K562 (cell line): Measurements from ENCODE around the gene VPS50. TPM values are rescaled to one million over a fixed set of nuclear protein-coding genes. Genes with fewer than 3 reads are reported as not detected.
A peak's percentile ranks its signal among the peaks of the same experiment; 100 is the strongest.

Experiments
- BMI1 ChIP-seq: fragments of 150-350 bp; IDR thresholded peaks from 2 replicates; pipeline ENCODE4 v1.6.1; 2014; ENCODE audit warnings: low read length
- CEBPG ChIP-seq, 3 experiments: fragments of 200-800 bp in 1 of 3; sonication (Bioruptor generic) in 1 of 3; sonication (generic) in 1 of 3; formaldehyde crosslinking in 1 of 3; IDR thresholded peaks in 2 of 3; conservative IDR thresholded peaks in 1 of 3; 2 replicates each; pipeline versions ENCODE4 v1.6.1 to v1.8.0; 2016 to 2022; ENCODE audit warnings: missing compliant biosample characterization in 2 of 3, missing genetic modification characterization in 2 of 3, mild to moderate bottlenecking in 1 of 3, missing genetic modification reagents in 1 of 3
- FUS ChIP-seq: fragments of 200-400 bp; formaldehyde crosslinking; optimal IDR thresholded peaks from 2 replicates; pipeline ENCODE3; 2017; ENCODE audit warnings: low read depth, low read length
- GTF2E2 ChIP-seq: fragments of 200-800 bp; sonication (Bioruptor generic); IDR thresholded peaks from 2 replicates; pipeline ENCODE4 v1.6.1; 2016; ENCODE audit warnings: missing genetic modification characterization, missing compliant biosample characterization
- HNRNPLL ChIP-seq: fragments of 200-400 bp; formaldehyde crosslinking; IDR thresholded peaks from 2 replicates; pipeline ENCODE4 v1.6.1; 2017; ENCODE audit warnings: low read length, low read depth, mild to moderate bottlenecking; ENCODE audit not compliant: poor library complexity, severe bottlenecking
- HSF4 ChIP-seq: fragments of 250-450 bp; sonication (Bioruptor Pico); IDR thresholded peaks from 2 replicates; pipeline ENCODE4 v2.1.2; 2022; ENCODE audit warnings: mild to moderate bottlenecking, moderate library complexity, borderline replicate concordance
- L3MBTL2 ChIP-seq: fragments of 450-650 bp; IDR thresholded peaks from 2 replicates; pipeline ENCODE4 v1.6.1; 2016; ENCODE audit warnings: mild to moderate bottlenecking, moderate library complexity
- NELFE ChIP-seq: IDR thresholded peaks from 2 replicates; pipeline ENCODE4 v1.6.1; 2011; ENCODE audit warnings: mild to moderate bottlenecking; ENCODE audit not compliant: insufficient read depth, insufficient read length
- NR2C1 ChIP-seq, 2 experiments: fragments of 450-650 bp; IDR thresholded peaks; 2 replicates each; pipeline ENCODE4 v1.6.1; 2017; ENCODE audit warnings: mild to moderate bottlenecking in 2 of 2, antibody characterized with exemption in 1 of 2, inconsistent platforms in 1 of 2, missing compliant biosample characterization in 1 of 2, missing genetic modification characterization in 1 of 2
- PHF20 ChIP-seq: fragments of 450-650 bp; IDR thresholded peaks from 2 replicates; pipeline ENCODE4 v1.6.1; 2018; ENCODE audit not compliant: partially characterized antibody
- PRDM10 ChIP-seq: fragments of 450-650 bp; IDR thresholded peaks from 2 replicates; pipeline ENCODE4 v1.6.1; 2018; ENCODE audit not compliant: partially characterized antibody
- SP2 ChIP-seq: IDR thresholded peaks from 2 replicates; pipeline ENCODE4 v1.6.1; 2011; ENCODE audit warnings: mild to moderate bottlenecking, low read depth, low read length, moderate library complexity; ENCODE audit not compliant: poor library complexity, severe bottlenecking; ENCODE audit errors: extremely low read depth
- ZBTB5 ChIP-seq: fragments of 450-650 bp; IDR thresholded peaks from 2 replicates; pipeline ENCODE4 v1.6.1; 2017; ENCODE audit warnings: antibody characterized with exemption
- ZNF507 ChIP-seq: conservative IDR thresholded peaks from 2 replicates; pipeline ENCODE4 v1.6.1; 2017; ENCODE audit warnings: missing genetic modification characterization, missing compliant biosample characterization
- ZNF75A ChIP-seq: fragments of 450-650 bp; formaldehyde crosslinking; IDR thresholded peaks from 2 replicates; pipeline ENCODE4 v1.4.0; 2020; ENCODE audit warnings: mild to moderate bottlenecking
- ZSCAN32 ChIP-seq: fragments of 450-650 bp; formaldehyde crosslinking; IDR thresholded peaks from 2 replicates; pipeline ENCODE4 v1.4.0; 2020; ENCODE audit warnings: mild to moderate bottlenecking, moderate library complexity
- polyA plus RNA-seq, 8 experiments: library from polyadenylated mRNA; depleted of rRNA in 4 of 8; stranded (reverse) in 5 of 8; unstranded in 3 of 8; fragments of >200 nt; fragmentation: Nextera tagmentation in 2 of 8; fragmentation: Illumina TruSeq in 1 of 8; extraction: Ambion mirVana in 2 of 8; extraction: Trizol in 1 of 8; gene quantifications; 2 replicates each; pipeline versions ENCODE4 v1.2.1 to v1.2.3, GENCODE V29; 2011 to 2014; ENCODE audit warnings: inconsistent platforms in 1 of 8, missing spikeins in 1 of 8
- total RNA-seq, 7 experiments: library from RNA; depleted of rRNA in 6 of 7; stranded (reverse); fragments of >200 nt in 6 of 7; fragmentation: Illumina TruSeq in 2 of 7; extraction: Trizol in 2 of 7; gene quantifications; 2 replicates each; pipeline versions ENCODE4 v1.2.1 to v1.2.3, GENCODE V29; 2011 to 2021; ENCODE audit warnings: low replicate concordance in 1 of 7
- TF ChIP-seq, protein P1 (sequence below): fragments of 450-650 bp; IDR thresholded peaks from 2 replicates; pipeline ENCODE4 v1.7.1; 2018; ENCODE audit warnings: mild to moderate bottlenecking, low read depth; ENCODE audit not compliant: partially characterized antibody

VPS50 gene
- total and polyA plus RNA-seq, 9 of the 15 experiments (the other 6 are each of a cell fraction or from before 2014, with no cell fraction given), result 10.5 to 29.4 (median 15.8) TPM

GRCh38 chr7:93231799-93232672, at the start of gene VPS50 (continued):
- no peak for TF ChIP-seq ZNF507 (tag)
- no peak for TF ChIP-seq BMI1
- no peak for TF ChIP-seq SP2
- no peak for TF ChIP-seq ZBTB5
- peak; percentile 57 for TF ChIP-seq CEBPG (CRISPR knock-in tag; IDR thresholded peaks at IDR 0.05)
- TF ChIP-seq CEBPG (tag; conservative IDR thresholded peaks at IDR 0.05 in 1 of 2, IDR thresholded peaks at IDR 0.05 in 1 of 2), result peak in 1 of 2 experiments; percentile 82; a peak in 2 of 4 replicates
- TF ChIP-seq HNRNPLL, result peak; percentile 19
- no peak for TF ChIP-seq GTF2E2 (tag)
- peak; percentile 62 for TF ChIP-seq L3MBTL2
- TF ChIP-seq HSF4 (CRISPR knock-in tag), result no peak
- TF ChIP-seq ZSCAN32, result no peak
- no peak for TF ChIP-seq FUS
- TF ChIP-seq, protein P1, sequence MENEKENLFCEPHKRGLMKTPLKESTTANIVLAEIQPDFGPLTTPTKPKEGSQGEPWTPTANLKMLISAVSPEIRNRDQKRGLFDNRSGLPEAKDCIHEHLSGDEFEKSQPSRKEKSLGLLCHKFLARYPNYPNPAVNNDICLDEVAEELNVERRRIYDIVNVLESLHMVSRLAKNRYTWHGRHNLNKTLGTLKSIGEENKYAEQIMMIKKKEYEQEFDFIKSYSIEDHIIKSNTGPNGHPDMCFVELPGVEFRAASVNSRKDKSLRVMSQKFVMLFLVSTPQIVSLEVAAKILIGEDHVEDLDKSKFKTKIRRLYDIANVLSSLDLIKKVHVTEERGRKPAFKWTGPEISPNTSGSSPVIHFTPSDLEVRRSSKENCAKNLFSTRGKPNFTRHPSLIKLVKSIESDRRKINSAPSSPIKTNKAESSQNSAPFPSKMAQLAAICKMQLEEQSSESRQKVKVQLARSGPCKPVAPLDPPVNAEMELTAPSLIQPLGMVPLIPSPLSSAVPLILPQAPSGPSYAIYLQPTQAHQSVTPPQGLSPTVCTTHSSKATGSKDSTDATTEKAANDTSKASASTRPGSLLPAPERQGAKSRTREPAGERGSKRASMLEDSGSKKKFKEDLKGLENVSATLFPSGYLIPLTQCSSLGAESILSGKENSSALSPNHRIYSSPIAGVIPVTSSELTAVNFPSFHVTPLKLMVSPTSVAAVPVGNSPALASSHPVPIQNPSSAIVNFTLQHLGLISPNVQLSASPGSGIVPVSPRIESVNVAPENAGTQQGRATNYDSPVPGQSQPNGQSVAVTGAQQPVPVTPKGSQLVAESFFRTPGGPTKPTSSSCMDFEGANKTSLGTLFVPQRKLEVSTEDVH, result no peak
- TF ChIP-seq PHF20, result peak; percentile 100
- peak; percentile 78 for TF ChIP-seq PRDM10
- no peak for TF ChIP-seq ZNF75A
- TF ChIP-seq NELFE, result no peak
- peak; percentile 94 for TF ChIP-seq NR2C1 (IDR thresholded peaks at IDR 0.05)
- TF ChIP-seq NR2C1 (tag; IDR thresholded peaks at IDR 0.05), result peak; percentile 97
